ENCODE results near the gene GNAI2.

GNAI2 gene

GRCh38 chr3:50286322-50287227, 50.6 kb downstream of the GNAI2 start:
- Histone ChIP-seq H3K36me3 (peaks cover 18 to 47% (median 36%) of the 10 kb centered on the region in 3 donors), H3K9me3 (no peaks in the 10 kb centered on the region), H3K27me3 (no peaks in the 10 kb centered on the region), H3K27ac (no peak overlapping the region), H3K4me1 (peaks cover 0 to 15% (median 9%) of the 10 kb centered on the region in 4 donors), H3K4me3 (no peak overlapping the region)
- no peak for DNase-seq
- intact Hi-C loops (cut with DNase I; ENCODE audit: low total_unique reads), result no loop called here
- TF ChIP-seq, protein P1, sequence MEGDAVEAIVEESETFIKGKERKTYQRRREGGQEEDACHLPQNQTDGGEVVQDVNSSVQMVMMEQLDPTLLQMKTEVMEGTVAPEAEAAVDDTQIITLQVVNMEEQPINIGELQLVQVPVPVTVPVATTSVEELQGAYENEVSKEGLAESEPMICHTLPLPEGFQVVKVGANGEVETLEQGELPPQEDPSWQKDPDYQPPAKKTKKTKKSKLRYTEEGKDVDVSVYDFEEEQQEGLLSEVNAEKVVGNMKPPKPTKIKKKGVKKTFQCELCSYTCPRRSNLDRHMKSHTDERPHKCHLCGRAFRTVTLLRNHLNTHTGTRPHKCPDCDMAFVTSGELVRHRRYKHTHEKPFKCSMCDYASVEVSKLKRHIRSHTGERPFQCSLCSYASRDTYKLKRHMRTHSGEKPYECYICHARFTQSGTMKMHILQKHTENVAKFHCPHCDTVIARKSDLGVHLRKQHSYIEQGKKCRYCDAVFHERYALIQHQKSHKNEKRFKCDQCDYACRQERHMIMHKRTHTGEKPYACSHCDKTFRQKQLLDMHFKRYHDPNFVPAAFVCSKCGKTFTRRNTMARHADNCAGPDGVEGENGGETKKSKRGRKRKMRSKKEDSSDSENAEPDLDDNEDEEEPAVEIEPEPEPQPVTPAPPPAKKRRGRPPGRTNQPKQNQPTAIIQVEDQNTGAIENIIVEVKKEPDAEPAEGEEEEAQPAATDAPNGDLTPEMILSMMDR (IDR thresholded peaks at IDR 0.05), result no peak

GRCh38 chr3:50287262-50287661, 51.3 kb downstream of the GNAI2 start:
- Histone ChIP-seq H3K4me3 (no peak overlapping the region), H3K36me3 (peaks cover 18 to 47% (median 36%) of the 10 kb centered on the region in 3 donors), H3K4me1 (peaks cover 0 to 15% (median 11%) of the 10 kb centered on the region in 4 donors), H3K9me3 (no peaks in the 10 kb centered on the region), H3K27me3 (no peaks in the 10 kb centered on the region), H3K27ac (no peak overlapping the region)
- DNase-seq, result no peak
- intact Hi-C loops (cut with DNase I; ENCODE audit: low total_unique reads), result no loop called here
- TF ChIP-seq, protein P1 (IDR thresholded peaks at IDR 0.05), result no peak

DNA sequence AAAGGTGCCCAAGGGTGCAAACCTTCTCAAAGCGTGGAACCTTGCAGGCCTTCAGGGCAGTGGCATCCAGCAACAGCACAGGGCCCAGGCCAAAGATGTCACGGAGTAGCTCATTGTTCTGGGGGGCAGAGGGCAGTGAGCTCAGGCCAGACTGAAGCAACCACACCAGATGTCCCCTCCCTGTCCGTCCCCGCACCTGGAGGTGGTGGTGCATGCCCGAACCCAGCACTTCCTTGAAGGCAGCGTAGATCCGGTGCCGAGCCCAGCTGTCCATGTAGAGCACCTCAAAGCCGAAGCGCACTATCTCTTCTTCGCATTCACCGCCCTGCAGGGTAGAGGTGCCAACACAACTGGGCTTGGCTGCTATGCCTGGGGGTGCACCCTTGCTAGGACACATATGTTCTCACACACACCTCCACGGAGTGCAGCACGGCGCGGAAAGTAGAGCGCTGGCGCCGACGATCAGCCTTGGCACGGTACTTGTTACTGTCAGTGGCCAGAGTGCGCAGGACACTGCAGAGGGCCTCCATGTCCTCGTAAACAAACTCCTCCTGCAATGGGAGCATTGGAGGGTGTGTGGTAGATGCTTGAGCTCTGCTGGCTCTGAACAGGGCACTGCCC, 52.5 kb downstream of the GNAI2 start:
- TF ChIP-seq, protein P1 (IDR thresholded peaks at IDR 0.05), result no peak
- intact Hi-C loops (cut with DNase I; ENCODE audit: low total_unique reads), result no loop called here
- DNase-seq, result no peak
- H3K4me3 ChIP-seq, result no peak overlapping the region
- H3K9me3 ChIP-seq, result no peaks in the 10 kb centered on the region
- no peaks in the 10 kb centered on the region for H3K27me3 ChIP-seq
- H3K27ac ChIP-seq, result no peak overlapping the region
- H3K4me1 ChIP-seq, result peaks cover 0 to 25% (median 21%) of the 10 kb centered on the region in 4 donors
- peaks cover 18 to 47% (median 36%) of the 10 kb centered on the region in 3 donors for H3K36me3 ChIP-seq

GRCh38 chr3:50289130-50289529, 53.1 kb downstream of the GNAI2 start:
- TF ChIP-seq, protein P1 (IDR thresholded peaks at IDR 0.05), result no peak
- H3K36me3 ChIP-seq, result peaks cover 18 to 47% (median 36%) of the 10 kb centered on the region in 3 donors
- H3K4me1 ChIP-seq, result peaks cover 0 to 25% (median 21%) of the 10 kb centered on the region in 4 donors
- DNase-seq, result no peak
- no peaks in the 10 kb centered on the region for H3K9me3 ChIP-seq
- no peaks in the 10 kb centered on the region for H3K27me3 ChIP-seq
- intact Hi-C loops (cut with DNase I; ENCODE audit: low total_unique reads), result no loop called here
- no peak overlapping the region for H3K4me3 ChIP-seq
- H3K27ac ChIP-seq, result no peak overlapping the region

- Histone ChIP-seq H3K27ac (no peak overlapping the region), H3K27me3 (no peaks in the 10 kb centered on the region), H3K4me1 (peaks cover 0 to 25% (median 21%) of the 10 kb centered on the region in 4 donors), H3K9me3 (no peaks in the 10 kb centered on the region), H3K4me3 (no peak overlapping the region), H3K36me3 (peaks cover 18 to 47% (median 36%) of the 10 kb centered on the region in 3 donors)
- intact Hi-C loops (cut with DNase I; ENCODE audit: low total_unique reads), result no loop called here
- TF ChIP-seq, protein P1 (IDR thresholded peaks at IDR 0.05), result no peak
- no peak for DNase-seq
Measured at GRCh38 chr3:50290161-50290641, 54.2 kb downstream of the GNAI2 start.
